Right lobe of liver (tissue), 6 donors: ENCODE data around the gene TMED7. TPM values are rescaled to one million over a fixed set of nuclear protein-coding genes. Genes with fewer than 3 reads are reported as not detected.

ENCODE experiments used
- ATAC-seq, 4 donors: fragments of 200-7000 bp; cut with Tn5 transposase; one replicate each; pipeline ENCODE4 v1.9.1; 2020; ENCODE audit warnings: mild to moderate bottlenecking in 4 of 4, moderate library complexity in 4 of 4
- DNase-seq, 3 donors: peaks; one replicate each; pipeline ENCODE4 v3.0.0-alpha.2; 2020
- H3K27ac ChIP-seq, 3 donors: fragments of 200-600 bp; one replicate each; pipeline ENCODE4 v1.8.0; 2022
- H3K27me3 ChIP-seq, 2 donors: fragments of 200-600 bp; one replicate each; pipeline ENCODE4 v1.8.0; 2022
- H3K36me3 ChIP-seq, 4 donors: fragments of 200-600 bp; sonication (generic) in 1 of 4; one replicate each; pipeline versions ENCODE4 v1.5.1 to v1.8.0; 2017 to 2022; ENCODE audit warnings: control low read depth in 1 of 4
- H3K4me1 ChIP-seq, 4 donors: fragments of 200-600 bp; sonication (generic) in 1 of 4; one replicate each; pipeline versions ENCODE4 v1.5.1 to v1.8.0; 2017 to 2022; ENCODE audit warnings: control low read depth in 1 of 4
- H3K4me3 ChIP-seq, 3 donors: fragments of 200-600 bp; one replicate each; pipeline ENCODE4 v1.8.0; 2022
- H3K9me3 ChIP-seq, 4 donors: fragments of 200-600 bp; sonication (generic) in 1 of 4; one replicate each; pipeline versions ENCODE4 v1.5.1 to v1.8.0; 2017 to 2022; ENCODE audit warnings: control low read depth in 1 of 4
- POLR2A ChIP-seq: fragments of 450-650 bp; IDR thresholded peaks from one replicate; pipeline ENCODE4 v1.6.1; 2017; ENCODE audit warnings: antibody characterized with exemption, mild to moderate bottlenecking
- WGBS: methylation state at CpG from one replicate; pipeline ENCODE4 v1.1.6; 2018; ENCODE audit warnings: low coverage, low lambda C conversion rate; ENCODE audit not compliant: insufficient coverage; ENCODE audit errors: missing lambda C conversion rate; 5-methylcytosine and 5-hydroxymethylcytosine counted together
- intact Hi-C, 2 donors: fragments of 100-400 bp; cut with DNase I; formaldehyde crosslinking; loops; one replicate each; pipeline versions ENCODE4 v1.11.2 to v1.14.1; 2022
- total RNA-seq, 6 experiments: library from RNA; depleted of rRNA in 2 of 6; stranded (reverse); fragments of >200 nt in 2 of 6; fragmentation: NEBNext Ultra II Directional in 3 of 6; extraction: Animal tissue kit (Norgen Biotek cat#: 25700) in 3 of 6; gene quantifications; one replicate each; pipeline versions ENCODE4 v1.1.0 to v1.2.4, GENCODE V29; 2016 to 2023
- TF ChIP-seq, protein P1 (sequence below), 4 donors: fragments of 200-600 bp in 3 of 4; fragments of 450-650 bp in 1 of 4; IDR thresholded peaks; one replicate each; pipeline versions ENCODE4 v1.5.1 to v1.8.0; 2016 to 2022; ENCODE audit warnings: antibody characterized with exemption in 4 of 4, mild to moderate bottlenecking in 2 of 4
- donor health status: DM: no; HTN: yes; CAD: no.
- donor health status: DM: no; HTN: no; CAD: no.
- donor health status: DM: no; HTN: no; CAD: no.
- donor health status: DM: no; HTN: yes; CAD: no.
- donor health status: DM: no; HTN: yes; CAD: no.

Gene TMED7
- total RNA-seq, 6 experiments from 2014 or later, result 69.8 to 103 (median 91.7) TPM

DNA sequence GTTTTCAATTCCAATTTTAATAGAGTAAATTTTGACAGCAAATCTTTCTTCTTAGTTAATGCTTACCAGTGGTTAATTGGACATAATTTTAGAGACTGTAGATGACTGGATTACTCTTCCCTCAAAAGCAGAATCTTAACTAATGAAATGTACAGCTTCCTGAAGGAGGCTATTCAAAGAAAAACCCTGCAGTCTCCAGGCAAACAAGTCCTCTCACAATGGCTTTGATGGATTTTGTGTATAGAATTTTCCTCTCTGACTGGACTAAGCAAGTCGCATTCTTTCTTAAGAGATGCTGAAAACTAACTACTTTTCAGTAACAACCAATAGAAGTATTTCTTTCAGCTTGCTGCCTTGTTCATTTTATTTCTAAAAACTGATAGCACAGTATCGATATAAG, 35.7 kb upstream of the TMED7 start:
- intact Hi-C loops, result no loop called here
- no peak overlapping the region for H3K27ac ChIP-seq
- no peaks in the 10 kb centered on the region for H3K9me3 ChIP-seq
- no peak overlapping the region for H3K4me3 ChIP-seq
- H3K4me1 ChIP-seq, result peaks cover 0 to 4% (median 0%) of the 10 kb centered on the region in 4 donors
- DNase-seq (no peak), ATAC-seq (no peak)
- H3K27me3 ChIP-seq, result no peaks in the 10 kb centered on the region
- TF ChIP-seq, protein P1, sequence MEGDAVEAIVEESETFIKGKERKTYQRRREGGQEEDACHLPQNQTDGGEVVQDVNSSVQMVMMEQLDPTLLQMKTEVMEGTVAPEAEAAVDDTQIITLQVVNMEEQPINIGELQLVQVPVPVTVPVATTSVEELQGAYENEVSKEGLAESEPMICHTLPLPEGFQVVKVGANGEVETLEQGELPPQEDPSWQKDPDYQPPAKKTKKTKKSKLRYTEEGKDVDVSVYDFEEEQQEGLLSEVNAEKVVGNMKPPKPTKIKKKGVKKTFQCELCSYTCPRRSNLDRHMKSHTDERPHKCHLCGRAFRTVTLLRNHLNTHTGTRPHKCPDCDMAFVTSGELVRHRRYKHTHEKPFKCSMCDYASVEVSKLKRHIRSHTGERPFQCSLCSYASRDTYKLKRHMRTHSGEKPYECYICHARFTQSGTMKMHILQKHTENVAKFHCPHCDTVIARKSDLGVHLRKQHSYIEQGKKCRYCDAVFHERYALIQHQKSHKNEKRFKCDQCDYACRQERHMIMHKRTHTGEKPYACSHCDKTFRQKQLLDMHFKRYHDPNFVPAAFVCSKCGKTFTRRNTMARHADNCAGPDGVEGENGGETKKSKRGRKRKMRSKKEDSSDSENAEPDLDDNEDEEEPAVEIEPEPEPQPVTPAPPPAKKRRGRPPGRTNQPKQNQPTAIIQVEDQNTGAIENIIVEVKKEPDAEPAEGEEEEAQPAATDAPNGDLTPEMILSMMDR (IDR thresholded peaks at IDR 0.05), result no peak
- H3K36me3 ChIP-seq, result no peaks in the 10 kb centered on the region
- 87% methylated on average over 2 of the region's 2 CpGs for WGBS

DNA sequence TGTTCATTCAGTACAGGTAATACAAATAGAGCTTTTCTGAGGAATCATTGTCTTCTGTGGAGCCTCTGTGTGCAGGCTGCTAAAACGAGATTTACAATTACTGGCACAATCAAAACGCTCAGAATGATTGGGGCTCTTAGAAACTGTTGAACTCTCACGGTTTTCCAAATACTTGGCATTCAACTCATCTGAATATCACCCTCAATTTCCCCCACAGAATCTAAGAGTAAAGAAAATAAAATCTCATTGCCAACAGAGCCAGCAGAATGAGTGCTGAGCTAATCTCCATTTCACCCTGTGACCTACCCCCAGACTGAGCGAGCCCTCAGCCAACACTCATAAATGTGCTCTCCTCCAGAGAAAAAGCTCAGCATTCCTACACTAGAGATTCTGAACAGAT, 35.3 kb upstream of the TMED7 start:
- DNase-seq, result no peak
- H3K36me3 ChIP-seq, result no peaks in the 10 kb centered on the region
- no peak overlapping the region for H3K4me3 ChIP-seq
- intact Hi-C loops, result no loop called here
- WGBS, result 74% methylated on average over 4 of the region's 4 CpGs
- H3K27ac ChIP-seq, result no peak overlapping the region
- no peaks in the 10 kb centered on the region for H3K9me3 ChIP-seq
- peaks cover 0 to 9% (median 0%) of the 10 kb centered on the region in 4 donors for H3K4me1 ChIP-seq
- H3K27me3 ChIP-seq, result no peaks in the 10 kb centered on the region
- no peak for ATAC-seq
- no peak for TF ChIP-seq POLR2A
- TF ChIP-seq, protein P1 (IDR thresholded peaks at IDR 0.05), result no peak

DNA sequence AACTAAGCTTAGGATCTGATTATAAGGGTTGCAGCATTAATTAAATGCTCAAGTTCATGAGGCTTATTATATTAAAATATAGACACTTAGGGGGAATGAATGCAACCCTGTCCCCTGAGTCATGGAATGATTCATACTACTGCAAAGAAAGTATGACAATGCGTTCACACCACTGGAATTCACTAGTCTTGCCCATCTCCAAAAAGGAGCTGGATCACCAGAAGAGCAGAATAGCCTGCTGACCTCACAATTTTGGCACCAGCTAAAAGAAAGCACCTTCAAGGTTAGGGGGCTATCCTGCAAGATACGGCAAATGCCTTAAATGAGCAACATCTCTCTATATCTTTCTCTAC, 32.0 kb upstream of the TMED7 start:
- no peak for TF ChIP-seq POLR2A
- intact Hi-C loops, result no loop called here
- peak overlapping the region in 2 of 3 donors; percentile 46 to 48 for H3K4me3 ChIP-seq
- H3K4me1 ChIP-seq, result peaks cover 0 to 15% (median 0%) of the 10 kb centered on the region in 4 donors
- H3K9me3 ChIP-seq, result no peaks in the 10 kb centered on the region
- no peak for DNase-seq
- H3K27me3 ChIP-seq, result no peaks in the 10 kb centered on the region
- H3K36me3 ChIP-seq, result no peaks in the 10 kb centered on the region
- peak in 1 of 4 donors; percentile 13 for ATAC-seq
- peak overlapping the region in 1 of 3 donors; percentile 65 for H3K27ac ChIP-seq
- WGBS, result 83% methylated on average over 2 of the region's 2 CpGs

DNA sequence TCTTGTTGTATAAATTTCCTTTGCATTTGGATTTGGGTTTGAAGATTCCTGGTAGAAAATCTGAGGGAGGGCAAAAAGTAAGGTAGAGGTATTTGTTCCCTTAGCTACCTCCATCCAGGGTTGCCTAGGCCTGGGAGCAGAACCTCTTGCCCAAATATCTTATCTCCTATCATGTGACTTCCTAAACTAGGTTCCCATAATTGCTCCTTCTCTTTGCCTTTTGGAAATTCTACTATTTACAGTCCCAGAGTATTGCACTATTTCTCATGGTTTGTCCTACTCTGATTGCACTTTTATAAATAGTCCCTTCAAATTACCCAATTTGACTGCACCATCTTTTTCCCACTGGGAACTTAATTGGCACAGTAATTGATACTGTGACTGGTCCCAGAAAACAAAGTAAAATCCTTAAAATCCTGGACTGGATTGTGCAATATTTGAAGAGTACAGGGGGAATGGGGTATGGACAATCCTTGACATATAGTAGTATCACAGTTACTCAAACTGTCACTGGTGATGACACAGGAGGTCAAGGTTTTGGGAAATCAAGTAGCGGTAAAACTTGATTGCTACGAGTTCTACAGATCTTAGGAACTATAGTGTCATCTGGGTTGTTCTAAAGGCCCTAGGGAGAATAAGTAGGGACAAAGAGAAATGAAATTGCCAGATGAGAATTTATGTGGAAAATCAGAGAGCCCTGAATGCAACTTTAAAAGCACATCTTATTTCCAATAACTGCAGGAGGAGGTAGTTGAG, 31.5 kb upstream of the TMED7 start:
- peaks cover 0 to 15% (median 0%) of the 10 kb centered on the region in 4 donors for H3K4me1 ChIP-seq
- TF ChIP-seq POLR2A, result no peak
- TF ChIP-seq, protein P1 (IDR thresholded peaks at IDR 0.05), result no peak
- intact Hi-C loops, result no loop called here
- ATAC-seq (peak; percentile 27 to 89 (median 86)), DNase-seq (no peak)
- H3K27me3 ChIP-seq, result no peaks in the 10 kb centered on the region
- 36% methylated on average over 2 of the region's 2 CpGs for WGBS
- H3K9me3 ChIP-seq, result no peaks in the 10 kb centered on the region
- H3K27ac ChIP-seq, result peak overlapping the region in 2 of 3 donors; percentile 38 to 65
- H3K36me3 ChIP-seq, result no peaks in the 10 kb centered on the region
- peak overlapping the region in 2 of 3 donors; percentile 46 to 48 for H3K4me3 ChIP-seq

DNA sequence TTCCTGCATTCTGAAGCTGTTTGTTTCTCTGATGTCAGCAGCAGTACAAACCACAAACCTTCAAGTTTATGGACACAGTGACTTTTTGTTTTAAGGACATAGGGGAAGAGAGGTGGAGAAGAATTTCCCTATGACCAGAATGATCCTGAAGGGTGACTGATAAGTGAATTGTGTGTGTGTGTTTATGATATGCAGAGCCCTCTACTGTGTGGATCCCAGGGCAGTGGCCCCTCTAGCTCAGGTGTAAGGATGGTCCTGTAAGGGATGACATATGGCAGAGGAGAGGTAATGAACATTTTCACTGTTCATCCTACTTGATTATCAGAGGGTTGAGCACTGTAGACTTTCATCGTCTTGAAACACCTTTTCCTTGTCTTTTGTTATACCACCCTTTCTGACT, 30.6 kb upstream of the TMED7 start:
- no peaks in the 10 kb centered on the region for H3K36me3 ChIP-seq
- peak overlapping the region in 2 of 3 donors; percentile 46 to 48 for H3K4me3 ChIP-seq
- ATAC-seq (peak; percentile 21 to 81 (median 58)), DNase-seq (no peak)
- TF ChIP-seq, protein P1 (IDR thresholded peaks at IDR 0.05), result no peak
- TF ChIP-seq POLR2A, result no peak
- intact Hi-C loops, result no loop called here
- peaks cover 0 to 15% (median 0%) of the 10 kb centered on the region in 4 donors for H3K4me1 ChIP-seq
- H3K27ac ChIP-seq, result peak overlapping the region in 2 of 3 donors; percentile 38 to 65
- 67% methylated on average over 1 of the region's 1 CpG for WGBS
- H3K27me3 ChIP-seq, result no peaks in the 10 kb centered on the region
- H3K9me3 ChIP-seq, result no peaks in the 10 kb centered on the region
